ENCODE data around the gene CAPN7.

GRCh38 chr3:15204005-15204404 is 2.0 kb upstream of the CAPN7 start:
- no peak for TF ChIP-seq CTCF (IDR thresholded peaks at IDR 0.05 in 2 of 3, conservative IDR thresholded peaks at IDR 0.05 in 1 of 3; ENCODE audit: borderline replicate concordance in 1 of 3, insufficient read depth in 1 of 3, low read depth in 2 of 3, low read length in 2 of 3)
- TF ChIP-seq POLR2A (IDR thresholded peaks at IDR 0.05; ENCODE audit: borderline replicate concordance, extremely low read depth, insufficient read depth, insufficient read length), result no peak
- TF ChIP-seq CEBPB (IDR thresholded peaks at IDR 0.05; ENCODE audit: low read depth), result no peak
- TF ChIP-seq REST (IDR thresholded peaks at IDR 0.05; ENCODE audit: low read depth), result no peak
- TF ChIP-seq SIN3A (IDR thresholded peaks at IDR 0.05; ENCODE audit: low read depth), result no peak
- TF ChIP-seq ZBTB33 (IDR thresholded peaks at IDR 0.05; ENCODE audit: extremely low read depth, insufficient replicate concordance, low read length), result no peak
- no peak for TF ChIP-seq POLR2AphosphoS5 (IDR thresholded peaks at IDR 0.05; ENCODE audit: low read depth, low read length)
- TF ChIP-seq ATF3 (IDR thresholded peaks at IDR 0.05), result no peak
- TF ChIP-seq ZFX (IDR thresholded peaks at IDR 0.05), result no peak
- TF ChIP-seq ZNF274 (IDR thresholded peaks at IDR 0.05; ENCODE audit: low read depth, low read length), result no peak
